H1 (cell line): Measurements from ENCODE around the gene MRPS25. TPM values are rescaled to one million over a fixed set of nuclear protein-coding genes. Genes with fewer than 3 reads are reported as not detected.

ENCODE experiments used
- CTCF ChIA-PET: fragments of 300-600 bp; sonication (Branson Sonifier 250); formaldehyde crosslinking; loops from one replicate; lab custom pipeline; 2021; ENCODE audit not compliant: partially characterized antibody; lab: Charles Lee
- POLR2A ChIA-PET: fragments of 300-600 bp; sonication (Branson Sonifier 250); formaldehyde crosslinking; loops from one replicate; lab custom pipeline; 2021; ENCODE audit warnings: inconsistent platforms; ENCODE audit not compliant: partially characterized antibody; lab: Charles Lee
- DNase-seq, 2 experiments: peaks; one replicate each; pipeline versions ENCODE4 v3.0.0 to v3.0.0-alpha.2; 2010 to 2022; ENCODE audit warnings: low spot score in 2 of 2, low read depth in 1 of 2, mixed read lengths in 1 of 2
- FAIRE-seq: peaks from 2 replicates; lab custom pipeline; 2011; peaks lifted over from hg19 to GRCh38; lab: Jason Lieb, UNC
- H2AFZ ChIP-seq: 2 replicates; pipeline ENCODE4 v1.8.1; 2012; ENCODE audit warnings: low read length, inconsistent platforms
- H2AK5ac ChIP-seq: 2 replicates; pipeline ENCODE4 v1.6.1; 2013; ENCODE audit warnings: low read depth, low read length
- H2BK120ac ChIP-seq: replicated peaks from 2 replicates; pipeline ENCODE3; 2013; ENCODE audit warnings: low read depth, low read length, inconsistent platforms
- H2BK12ac ChIP-seq: 2 replicates; pipeline ENCODE4 v1.6.1; 2013; ENCODE audit warnings: low read depth, low read length
- H2BK15ac ChIP-seq: 2 replicates; pipeline ENCODE4 v1.6.1; 2013; ENCODE audit warnings: low read length
- H2BK20ac ChIP-seq: 2 replicates; pipeline ENCODE4 v1.6.1; 2013; ENCODE audit warnings: low read length
- H2BK5ac ChIP-seq: 2 replicates; pipeline ENCODE4 v1.6.1; 2013; ENCODE audit warnings: low read depth, low read length
- H3K14ac ChIP-seq: 2 replicates; pipeline ENCODE4 v1.6.1; 2013; ENCODE audit warnings: inconsistent platforms; ENCODE audit not compliant: insufficient read length
- H3K18ac ChIP-seq: 2 replicates; pipeline ENCODE4 v1.6.1; 2013; ENCODE audit warnings: low read length; ENCODE audit errors: extremely low read depth
- H3K23ac ChIP-seq: 2 replicates; pipeline ENCODE4 v1.6.1; 2013; ENCODE audit warnings: inconsistent platforms; ENCODE audit not compliant: insufficient read length
- H3K23me2 ChIP-seq: 2 replicates; pipeline ENCODE4 v1.6.1; 2013; ENCODE audit warnings: low read depth, low read length
- H3K27ac ChIP-seq: 2 replicates; pipeline ENCODE4 v1.6.1; 2011; ENCODE audit warnings: low read depth, low read length, inconsistent platforms
- H3K27me3 ChIP-seq, 4 experiments: replicated peaks in 1 of 4; 1 replicate in 1 of 4; 2 replicates in 3 of 4; pipeline versions ENCODE4 v1.6.1 to v1.8.1; 2011 to 2013; ENCODE audit warnings: low read length in 3 of 4, mild to moderate bottlenecking in 3 of 4, inconsistent platforms in 2 of 4, mixed read lengths in 2 of 4, moderate library complexity in 1 of 4; ENCODE audit not compliant: control insufficient read depth in 3 of 4, insufficient read depth in 3 of 4; ENCODE audit errors: extremely low read depth in 1 of 4
- H3K36me3 ChIP-seq, 4 experiments: 2 replicates each; pipeline versions ENCODE4 v1.6.1 to v1.8.1; 2011 to 2013; ENCODE audit warnings: mild to moderate bottlenecking in 4 of 4, low read length in 3 of 4, moderate library complexity in 2 of 4, control low read depth in 1 of 4, inconsistent platforms in 1 of 4; ENCODE audit not compliant: insufficient read depth in 4 of 4, control insufficient read depth in 2 of 4
- H3K4ac ChIP-seq: replicated peaks from 2 replicates; pipeline ENCODE3; 2013; ENCODE audit warnings: low read length, low read depth, mixed read lengths, inconsistent platforms; ENCODE audit not compliant: insufficient read length
- H3K4me1 ChIP-seq, 4 experiments: replicated peaks in 1 of 4; 1 replicate in 1 of 4; 2 replicates in 3 of 4; pipeline versions ENCODE4 v1.6.1 to v1.8.1; 2011 to 2013; ENCODE audit warnings: low read length in 3 of 4, inconsistent platforms in 2 of 4, mixed read lengths in 1 of 4; ENCODE audit not compliant: insufficient read depth in 4 of 4, control insufficient read depth in 3 of 4
- H3K4me2 ChIP-seq, 2 experiments: 2 replicates each; pipeline versions ENCODE4 v1.6.1 to v1.8.1; 2011 to 2013; ENCODE audit warnings: low read depth in 2 of 2, low read length in 2 of 2, control low read depth in 1 of 2, inconsistent platforms in 1 of 2, mild to moderate bottlenecking in 1 of 2; ENCODE audit not compliant: insufficient read depth in 1 of 2
- H3K4me3 ChIP-seq, 4 experiments: fragments of 200-600, 300-600 bp in 1 of 4; sonication (generic), shearing (Covaris generic), sonication (Bioruptor Twin) in 1 of 4; 2 replicates each; pipeline versions ENCODE4 v1.5.1 to v1.8.1; 2011 to 2016; ENCODE audit warnings: low read length in 4 of 4, low read depth in 3 of 4, control low read depth in 2 of 4, inconsistent platforms in 2 of 4, mild to moderate bottlenecking in 2 of 4, mixed read lengths in 1 of 4, moderate library complexity in 1 of 4; ENCODE audit not compliant: insufficient read depth in 2 of 4; ENCODE audit errors: extremely low read depth in 1 of 4
- H3K56ac ChIP-seq: replicated peaks from 2 replicates; pipeline ENCODE3; 2013; ENCODE audit warnings: low read depth, mild to moderate bottlenecking, mixed read lengths, low read length, inconsistent platforms; ENCODE audit not compliant: insufficient read length
- H3K79me1 ChIP-seq: 2 replicates; pipeline ENCODE4 v1.6.1; 2013; ENCODE audit warnings: low read depth, low read length, control low read depth
- H3K79me2 ChIP-seq, 2 experiments: 2 replicates each; pipeline versions ENCODE4 v1.6.1 to v1.8.1; 2012 to 2013; ENCODE audit warnings: low read length in 2 of 2, mild to moderate bottlenecking in 2 of 2, inconsistent platforms in 1 of 2; ENCODE audit not compliant: insufficient read depth in 2 of 2, control insufficient read depth in 1 of 2
- H3K9ac ChIP-seq, 4 experiments: replicated peaks in 1 of 4; 1 replicate in 1 of 4; 2 replicates in 3 of 4; pipeline versions ENCODE4 v1.6.1 to v1.8.1; 2011 to 2013; ENCODE audit warnings: low read depth in 3 of 4, low read length in 3 of 4, control low read depth in 2 of 4, mild to moderate bottlenecking in 2 of 4, moderate library complexity in 2 of 4, inconsistent platforms in 1 of 4; ENCODE audit errors: extremely low read depth in 1 of 4
- H3K9me3 ChIP-seq, 2 experiments: 2 replicates each; pipeline versions ENCODE4 v1.6.1 to v1.8.1; 2012 to 2013; ENCODE audit warnings: mild to moderate bottlenecking in 2 of 2, moderate library complexity in 2 of 2, control low read depth in 1 of 2, inconsistent platforms in 1 of 2, low read depth in 1 of 2, low read length in 1 of 2, mixed read lengths in 1 of 2; ENCODE audit not compliant: insufficient read depth in 2 of 2
- H4K20me1 ChIP-seq, 2 experiments: replicated peaks in 1 of 2; 2 replicates each; pipeline versions ENCODE3 to v1.8.1; 2011 to 2013; ENCODE audit warnings: inconsistent platforms in 2 of 2, low read length in 2 of 2, mild to moderate bottlenecking in 1 of 2; ENCODE audit not compliant: insufficient read depth in 2 of 2, control insufficient read depth in 1 of 2
- H4K5ac ChIP-seq: 2 replicates; pipeline ENCODE4 v1.6.1; 2013; ENCODE audit warnings: low read length, low read depth, mixed read lengths, inconsistent platforms; ENCODE audit not compliant: insufficient read length
- H4K8ac ChIP-seq: 2 replicates; pipeline ENCODE4 v1.8.0; 2013; ENCODE audit warnings: mild to moderate bottlenecking, moderate library complexity, low read length, inconsistent platforms; ENCODE audit not compliant: insufficient read depth; ENCODE audit errors: extremely low read depth
- H4K91ac ChIP-seq: replicated peaks from 2 replicates; pipeline ENCODE3; 2013; ENCODE audit warnings: low read length, mixed read lengths, inconsistent platforms; ENCODE audit not compliant: insufficient read length
- HDAC2 ChIP-seq, 2 experiments: fragments of 300-600 bp in 1 of 2; sonication (generic) in 1 of 2; IDR thresholded peaks; 2 replicates each; pipeline ENCODE4 v1.6.1; 2011 to 2012; ENCODE audit warnings: low read depth in 2 of 2, low read length in 2 of 2, mild to moderate bottlenecking in 2 of 2, moderate library complexity in 2 of 2, borderline replicate concordance in 1 of 2, inconsistent platforms in 1 of 2
- SAP30 ChIP-seq: fragments of 300-600 bp; sonication (generic); IDR thresholded peaks from 2 replicates; pipeline ENCODE4 v1.7.1; 2012; ENCODE audit warnings: low read length, moderate library complexity, mild to moderate bottlenecking, inconsistent platforms; ENCODE audit not compliant: insufficient read depth, insufficient replicate concordance
- TAF1 ChIP-seq: IDR thresholded peaks from 2 replicates; pipeline ENCODE4 v1.6.1; 2011; ENCODE audit warnings: mild to moderate bottlenecking, low read depth, low read length
- WGBS, 2 experiments: shearing (Covaris generic) in 1 of 2; methylation state at CpG; one replicate each; pipeline versions ENCODE4 v1.1.6 to v1.1.7; 2013 to 2015; ENCODE audit warnings: low lambda C conversion rate in 2 of 2, mixed read lengths in 2 of 2, inconsistent platforms in 1 of 2, low coverage in 1 of 2, missing lambda C conversion rate in 1 of 2; ENCODE audit not compliant: insufficient replicate concordance in 2 of 2, insufficient coverage in 1 of 2, insufficient read length in 1 of 2; ENCODE audit errors: extremely low coverage in 1 of 2, missing lambda C conversion rate in 1 of 2; 5-methylcytosine and 5-hydroxymethylcytosine counted together
- polyA plus RNA-seq, 7 experiments: library from polyadenylated mRNA; depleted of rRNA in 3 of 7; stranded (reverse) in 5 of 7; unstranded in 2 of 7; fragments of >200 nt in 5 of 7; fragments of 200-250 nt in 2 of 7; gene quantifications; 1 replicate in 5 of 7; 2 replicates in 1 of 7; 4 replicates in 1 of 7; pipeline versions ENCODE4 v1.2.1 to v1.2.3, GENCODE V29; 2011 to 2013; ENCODE audit warnings: missing spikeins in 2 of 7, mixed read lengths in 2 of 7
- total RNA-seq: library from RNA; stranded (reverse); fragmentation: NEBNext Ultra II Directional; extraction: Animal tissue kit (Norgen Biotek cat#: 25700); gene quantifications from 2 replicates; pipeline ENCODE4 v1.2.1, GENCODE V29; 2021
- TF ChIP-seq, protein P1 (sequence below), 3 experiments: IDR thresholded peaks; 1 replicate in 2 of 3; 2 replicates in 1 of 3; pipeline versions ENCODE4 v1.5.1 to v1.6.1; 2011; ENCODE audit warnings: low read length in 3 of 3, mild to moderate bottlenecking in 3 of 3, inconsistent platforms in 2 of 3, low read depth in 1 of 3, moderate library complexity in 1 of 3; ENCODE audit not compliant: insufficient read depth in 1 of 3; ENCODE audit errors: control extremely low read depth in 1 of 3
- TF ChIP-seq, protein P2 (sequence below): IDR thresholded peaks from 2 replicates; pipeline ENCODE4 v1.6.1; 2012; ENCODE audit warnings: inconsistent platforms

MRPS25 gene
- total and polyA plus RNA-seq, 2 of the 8 experiments (the other 6 are each of a cell fraction or from before 2014, with no cell fraction given), result 23.0 to 56.5 TPM

DNA sequence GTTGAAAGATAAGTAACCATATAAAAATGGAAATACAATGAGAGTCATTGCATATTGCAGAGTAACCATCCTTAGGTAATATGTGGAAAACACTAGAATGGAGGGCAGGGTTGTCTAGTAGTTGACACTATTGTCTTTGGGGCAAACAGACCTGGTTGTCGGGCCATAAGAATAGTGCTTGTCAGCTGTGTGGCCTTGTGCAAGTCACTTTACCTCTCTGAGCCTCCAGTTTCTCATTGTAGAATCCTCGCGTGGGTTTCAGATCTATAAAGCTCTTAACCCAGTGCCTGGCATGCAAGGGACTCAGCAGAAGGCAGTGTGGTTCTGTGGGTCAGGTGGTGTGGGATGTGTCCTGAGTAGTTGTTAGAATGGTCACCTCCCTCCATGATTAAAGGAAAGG lies 32.0 kb downstream of the MRPS25 start:
- Histone ChIP-seq H3K9me3 (no peaks in the 10 kb centered on the region), H4K8ac (no peak overlapping the region), H3K27ac (no peak overlapping the region), H2BK120ac (no peak overlapping the region), H3K23ac (no peak overlapping the region), H2BK15ac (no peak overlapping the region), H3K9ac (no peak overlapping the region), H3K4me3 (no peak overlapping the region), H3K27me3 (no peaks in the 10 kb centered on the region), H4K5ac (no peak overlapping the region), H3K79me1 (no peaks in the 10 kb centered on the region), H3K79me2 (no peaks in the 10 kb centered on the region), H2BK20ac (no peak overlapping the region), H3K23me2 (no peaks in the 10 kb centered on the region), H2AK5ac (no peak overlapping the region), H3K36me3 (peaks cover 36 to 84% (median 64%) of the 10 kb centered on the region in 4 experiments), H3K4me2 (no peak overlapping the region), H4K91ac (no peak overlapping the region), H2BK12ac (no peak overlapping the region), H2BK5ac (no peak overlapping the region), H4K20me1 (peaks cover 3 to 5% of the 10 kb centered on the region in 2 experiments), H2AFZ (no peak overlapping the region), H3K56ac (no peak overlapping the region), H3K4ac (no peak overlapping the region), H3K4me1 (no peaks in the 10 kb centered on the region), H3K18ac (no peak overlapping the region), H3K14ac (no peak overlapping the region)
- FAIRE-seq (no peak), DNase-seq (no peak)
- TF ChIP-seq SAP30, result no peak
- TF ChIP-seq HDAC2 (IDR thresholded peaks at IDR 0.05; ENCODE audit: borderline replicate concordance in 1 of 2, low read depth in 2 of 2, low read length in 2 of 2), result no peak
- TF ChIP-seq, protein P1, sequence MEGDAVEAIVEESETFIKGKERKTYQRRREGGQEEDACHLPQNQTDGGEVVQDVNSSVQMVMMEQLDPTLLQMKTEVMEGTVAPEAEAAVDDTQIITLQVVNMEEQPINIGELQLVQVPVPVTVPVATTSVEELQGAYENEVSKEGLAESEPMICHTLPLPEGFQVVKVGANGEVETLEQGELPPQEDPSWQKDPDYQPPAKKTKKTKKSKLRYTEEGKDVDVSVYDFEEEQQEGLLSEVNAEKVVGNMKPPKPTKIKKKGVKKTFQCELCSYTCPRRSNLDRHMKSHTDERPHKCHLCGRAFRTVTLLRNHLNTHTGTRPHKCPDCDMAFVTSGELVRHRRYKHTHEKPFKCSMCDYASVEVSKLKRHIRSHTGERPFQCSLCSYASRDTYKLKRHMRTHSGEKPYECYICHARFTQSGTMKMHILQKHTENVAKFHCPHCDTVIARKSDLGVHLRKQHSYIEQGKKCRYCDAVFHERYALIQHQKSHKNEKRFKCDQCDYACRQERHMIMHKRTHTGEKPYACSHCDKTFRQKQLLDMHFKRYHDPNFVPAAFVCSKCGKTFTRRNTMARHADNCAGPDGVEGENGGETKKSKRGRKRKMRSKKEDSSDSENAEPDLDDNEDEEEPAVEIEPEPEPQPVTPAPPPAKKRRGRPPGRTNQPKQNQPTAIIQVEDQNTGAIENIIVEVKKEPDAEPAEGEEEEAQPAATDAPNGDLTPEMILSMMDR (IDR thresholded peaks at IDR 0.05; ENCODE audit: control extremely low read depth in 1 of 3, insufficient read depth in 1 of 3, low read depth in 1 of 3, low read length in 3 of 3), result no peak
- TF ChIP-seq, protein P2, sequence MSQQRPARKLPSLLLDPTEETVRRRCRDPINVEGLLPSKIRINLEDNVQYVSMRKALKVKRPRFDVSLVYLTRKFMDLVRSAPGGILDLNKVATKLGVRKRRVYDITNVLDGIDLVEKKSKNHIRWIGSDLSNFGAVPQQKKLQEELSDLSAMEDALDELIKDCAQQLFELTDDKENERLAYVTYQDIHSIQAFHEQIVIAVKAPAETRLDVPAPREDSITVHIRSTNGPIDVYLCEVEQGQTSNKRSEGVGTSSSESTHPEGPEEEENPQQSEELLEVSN, result no peak
- TF ChIP-seq TAF1, result no peak
- CTCF ChIA-PET, result interaction anchor here (0.8 to 1.2 kb wide), 4 partner anchors 9 to 112 kb away, joined by 3 read pairs; no protein-coding TSS in a partner anchor
- POLR2A ChIA-PET, result interaction anchor here (0.9 to 1.9 kb wide), 2 partner anchors 16 to 35 kb away, joined by 3 to 11 read pairs; no protein-coding TSS in a partner anchor
- WGBS, 2 experiments, result 93% methylated on average over 3 of the region's 3 CpGs; no CpG with 5 or more reads in 1 of the 2 experiments
